ENCODE results near the gene PTGR1.

PTGR1 gene

GRCh38 chr9:111601237-111602018, 2.0 kb upstream of the PTGR1 start:
- H3K4me3 Mint-ChIP-seq = peak overlapping the region; percentile 70 to 93 (median 74)
- no peaks in the 10 kb centered on the region for H3K9me3 Mint-ChIP-seq

DNA sequence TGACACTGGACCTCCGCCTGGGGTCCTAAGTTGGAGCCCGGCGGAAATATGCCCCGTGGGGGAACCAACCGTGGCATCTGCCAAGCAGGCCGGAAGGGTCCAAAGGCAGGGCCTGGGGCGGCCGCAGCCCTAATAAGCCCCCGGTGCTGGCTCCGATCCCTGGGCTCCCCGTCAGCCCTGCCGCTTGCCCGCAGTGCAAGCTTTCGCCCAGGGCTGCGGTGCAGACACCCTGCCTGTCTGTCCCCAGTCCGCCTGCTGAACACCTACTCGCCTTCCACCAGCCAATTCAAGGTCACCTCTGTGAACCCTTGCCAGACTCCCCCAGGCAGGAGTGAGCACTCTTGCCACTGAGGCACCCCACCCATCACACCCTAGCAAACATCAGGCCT, 502 bp upstream of the PTGR1 start:
- Mint-ChIP-seq H3K4me1 (peaks cover 33% of the 10 kb centered on the region), H3K36me3 (ENCODE audit: low read depth) (peaks cover 21% of the 10 kb centered on the region), H3K27me3 (ENCODE audit: low read depth) (no peaks in the 10 kb centered on the region), H3K9me3 (no peaks in the 10 kb centered on the region), H3K27ac (peak overlapping the region; percentile 95 to 98 (median 95)), H3K4me3 (peak overlapping the region; percentile 92 to 94 (median 93))
- TF ChIP-seq, protein P1, sequence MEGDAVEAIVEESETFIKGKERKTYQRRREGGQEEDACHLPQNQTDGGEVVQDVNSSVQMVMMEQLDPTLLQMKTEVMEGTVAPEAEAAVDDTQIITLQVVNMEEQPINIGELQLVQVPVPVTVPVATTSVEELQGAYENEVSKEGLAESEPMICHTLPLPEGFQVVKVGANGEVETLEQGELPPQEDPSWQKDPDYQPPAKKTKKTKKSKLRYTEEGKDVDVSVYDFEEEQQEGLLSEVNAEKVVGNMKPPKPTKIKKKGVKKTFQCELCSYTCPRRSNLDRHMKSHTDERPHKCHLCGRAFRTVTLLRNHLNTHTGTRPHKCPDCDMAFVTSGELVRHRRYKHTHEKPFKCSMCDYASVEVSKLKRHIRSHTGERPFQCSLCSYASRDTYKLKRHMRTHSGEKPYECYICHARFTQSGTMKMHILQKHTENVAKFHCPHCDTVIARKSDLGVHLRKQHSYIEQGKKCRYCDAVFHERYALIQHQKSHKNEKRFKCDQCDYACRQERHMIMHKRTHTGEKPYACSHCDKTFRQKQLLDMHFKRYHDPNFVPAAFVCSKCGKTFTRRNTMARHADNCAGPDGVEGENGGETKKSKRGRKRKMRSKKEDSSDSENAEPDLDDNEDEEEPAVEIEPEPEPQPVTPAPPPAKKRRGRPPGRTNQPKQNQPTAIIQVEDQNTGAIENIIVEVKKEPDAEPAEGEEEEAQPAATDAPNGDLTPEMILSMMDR (IDR thresholded peaks at IDR 0.05; ENCODE audit: unreplicated experiment in 3 of 3) = no peak

More at GRCh38 chr9:111601237-111602018, 2.0 kb upstream of the PTGR1 start:
- Mint-ChIP-seq H3K27me3 (ENCODE audit: low read depth) (no peaks in the 10 kb centered on the region), H3K36me3 (ENCODE audit: low read depth) (peaks cover 11% of the 10 kb centered on the region), H3K4me1 (peaks cover 33% of the 10 kb centered on the region), H3K27ac (peak overlapping the region; percentile 80 to 95 (median 84))
- TF ChIP-seq, protein P1 (IDR thresholded peaks at IDR 0.05; ENCODE audit: unreplicated experiment in 3 of 3) = no peak

DNA sequence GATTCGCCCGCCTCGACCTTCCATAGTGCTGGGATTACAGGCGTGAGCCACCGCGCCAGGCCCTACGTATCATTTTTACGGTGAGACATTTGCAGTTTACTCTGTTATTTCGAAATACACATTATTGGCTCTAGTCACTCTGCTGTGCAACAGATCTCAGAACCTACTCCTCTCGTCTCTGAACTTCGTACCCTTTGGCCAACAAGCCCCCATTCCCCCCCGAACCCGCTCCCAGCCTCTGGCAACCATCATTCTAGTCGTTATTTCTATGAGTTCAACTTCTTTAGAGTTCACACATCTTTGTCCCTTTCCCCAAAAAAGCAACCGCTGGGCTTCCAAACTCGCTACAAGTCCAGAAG, 735 bp downstream of the PTGR1 start:
- H3K9me3 Mint-ChIP-seq = no peaks in the 10 kb centered on the region
- peak overlapping the region; percentile 95 to 98 (median 95) for H3K27ac Mint-ChIP-seq
- H3K36me3 Mint-ChIP-seq (ENCODE audit: low read depth) = peaks cover 27% of the 10 kb centered on the region
- H3K4me3 Mint-ChIP-seq = peak overlapping the region; percentile 92 to 94 (median 93)
- H3K27me3 Mint-ChIP-seq (ENCODE audit: low read depth) = no peaks in the 10 kb centered on the region
- TF ChIP-seq, protein P1 (IDR thresholded peaks at IDR 0.05; ENCODE audit: unreplicated experiment in 3 of 3) = no peak
- peaks cover 33% of the 10 kb centered on the region for H3K4me1 Mint-ChIP-seq

GRCh38 chr9:111597852-111598732, 1.4 kb downstream of the PTGR1 start:
- TF ChIP-seq, protein P1 (IDR thresholded peaks at IDR 0.05; ENCODE audit: unreplicated experiment in 3 of 3) = peak; percentile 76 to 83 (median 81)
- Mint-ChIP-seq H3K36me3 (ENCODE audit: low read depth) (peaks cover 33% of the 10 kb centered on the region), H3K4me3 (peak overlapping the region; percentile 92 to 94 (median 93)), H3K9me3 (no peaks in the 10 kb centered on the region), H3K27ac (peak overlapping the region; percentile 95 to 98 (median 95)), H3K4me1 (peaks cover 32% of the 10 kb centered on the region), H3K27me3 (ENCODE audit: low read depth) (no peaks in the 10 kb centered on the region)

GRCh38 chr9:111588846-111589245, 10.6 kb downstream of the PTGR1 start:
- TF ChIP-seq, protein P1 (IDR thresholded peaks at IDR 0.05; ENCODE audit: unreplicated experiment in 3 of 3) = no peak

More at GRCh38 chr9:111588846-111589245, 10.6 kb downstream of the PTGR1 start:
- no peak overlapping the region for H3K27ac Mint-ChIP-seq
- H3K4me1 Mint-ChIP-seq = no peaks in the 10 kb centered on the region
- H3K4me3 Mint-ChIP-seq = no peak overlapping the region
- no peaks in the 10 kb centered on the region for H3K9me3 Mint-ChIP-seq
- no peaks in the 10 kb centered on the region for H3K27me3 Mint-ChIP-seq (ENCODE audit: low read depth)
- peaks cover 39% of the 10 kb centered on the region for H3K36me3 Mint-ChIP-seq (ENCODE audit: low read depth)
